ENCODE measurements around the gene CAPN9.

DNA sequence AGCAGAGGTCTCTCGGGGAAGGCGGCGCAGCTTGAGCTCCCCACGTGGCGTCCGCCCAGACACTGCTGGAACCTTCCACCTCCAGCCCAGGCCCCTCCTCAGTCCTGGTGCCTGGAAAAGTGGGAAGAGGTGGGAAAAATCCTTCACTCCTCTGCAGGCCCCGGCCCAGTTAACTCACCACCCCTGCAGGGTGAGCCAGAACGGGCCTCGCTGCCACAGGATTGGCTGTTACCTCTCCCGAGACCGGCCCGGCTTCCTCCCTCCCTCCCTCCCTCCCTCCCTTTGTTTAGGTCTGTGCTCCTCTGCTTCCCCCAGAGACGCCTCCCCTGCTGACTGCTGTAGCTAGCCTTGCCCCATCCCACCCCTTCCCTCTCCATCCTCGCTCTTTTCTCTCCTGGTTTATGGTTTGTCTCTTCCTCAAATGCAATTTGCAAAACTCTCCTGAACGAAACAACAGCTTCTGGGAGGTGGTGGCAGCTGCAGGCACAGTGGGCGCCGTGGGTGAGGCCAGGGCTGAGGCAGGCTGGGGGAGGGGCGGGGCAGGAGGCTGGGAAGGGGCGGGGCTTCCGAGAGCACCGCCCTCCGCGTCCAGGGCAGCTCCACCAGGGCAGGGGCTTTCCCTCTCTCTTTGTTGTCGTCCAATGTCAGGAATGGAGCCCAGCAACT is 6.5 kb downstream of the CAPN9 start:
- TF ChIP-seq, protein P1, sequence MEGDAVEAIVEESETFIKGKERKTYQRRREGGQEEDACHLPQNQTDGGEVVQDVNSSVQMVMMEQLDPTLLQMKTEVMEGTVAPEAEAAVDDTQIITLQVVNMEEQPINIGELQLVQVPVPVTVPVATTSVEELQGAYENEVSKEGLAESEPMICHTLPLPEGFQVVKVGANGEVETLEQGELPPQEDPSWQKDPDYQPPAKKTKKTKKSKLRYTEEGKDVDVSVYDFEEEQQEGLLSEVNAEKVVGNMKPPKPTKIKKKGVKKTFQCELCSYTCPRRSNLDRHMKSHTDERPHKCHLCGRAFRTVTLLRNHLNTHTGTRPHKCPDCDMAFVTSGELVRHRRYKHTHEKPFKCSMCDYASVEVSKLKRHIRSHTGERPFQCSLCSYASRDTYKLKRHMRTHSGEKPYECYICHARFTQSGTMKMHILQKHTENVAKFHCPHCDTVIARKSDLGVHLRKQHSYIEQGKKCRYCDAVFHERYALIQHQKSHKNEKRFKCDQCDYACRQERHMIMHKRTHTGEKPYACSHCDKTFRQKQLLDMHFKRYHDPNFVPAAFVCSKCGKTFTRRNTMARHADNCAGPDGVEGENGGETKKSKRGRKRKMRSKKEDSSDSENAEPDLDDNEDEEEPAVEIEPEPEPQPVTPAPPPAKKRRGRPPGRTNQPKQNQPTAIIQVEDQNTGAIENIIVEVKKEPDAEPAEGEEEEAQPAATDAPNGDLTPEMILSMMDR (IDR thresholded peaks at IDR 0.05): no peak
- no peak for TF ChIP-seq POLR2A (IDR thresholded peaks at IDR 0.05)
